ENCODE results near the gene C1QTNF1.

GRCh38 chr17:79042421-79043190 is 18.6 kb downstream of the C1QTNF1 start:
- TF ChIP-seq CTCF (IDR thresholded peaks at IDR 0.05; ENCODE audit: low read length) (peak; percentile 91), EZH2 (optimal IDR thresholded peaks at IDR 0.05; ENCODE audit: low read depth, low read length) (no peak), EZH2phosphoT487 (IDR thresholded peaks at IDR 0.05; ENCODE audit: low read length) (no peak)
